ENCODE data around the gene SIGLEC9. TPM values are rescaled to one million over a fixed set of nuclear protein-coding genes. Genes with fewer than 3 reads are reported as not detected.

Gene SIGLEC9
- total RNA-seq, 2 donors from 2014 or later = not detected

- no peaks in the 10 kb centered on the region for H3K4me1 ChIP-seq (ENCODE audit: control insufficient read depth, insufficient read depth, low read length)
- peaks cover 17% of the 10 kb centered on the region for H3K4me1 Mint-ChIP-seq
- H3K27me3 Mint-ChIP-seq (ENCODE audit: insufficient read depth) = no peaks in the 10 kb centered on the region
- DNase-seq = no peak
- H3K27ac Mint-ChIP-seq = no peak overlapping the region
- no peak overlapping the region for H3K9ac ChIP-seq (ENCODE audit: extremely low read depth, low read length, poor library complexity, severe bottlenecking)
- H3K4me3 Mint-ChIP-seq = no peak overlapping the region
- no peaks in the 10 kb centered on the region for H3K9me3 Mint-ChIP-seq
- WGBS, 2 experiments (ENCODE audit: insufficient coverage in 1 of 2, insufficient read length in 1 of 2) = 69 to 90% methylated on average over 2 of the region's 3 CpGs
- H3K36me3 Mint-ChIP-seq (ENCODE audit: low read depth) = peaks cover 26% of the 10 kb centered on the region
- peaks cover 9% of the 10 kb centered on the region for H3K36me3 ChIP-seq (ENCODE audit: control insufficient read depth, insufficient read depth, low read length)
- no peaks in the 10 kb centered on the region for H3K9me3 ChIP-seq (ENCODE audit: control insufficient read depth, low read length)
- H3K27ac ChIP-seq (ENCODE audit: low read depth, low read length) = no peak overlapping the region
- no peak for TF ChIP-seq CTCF (conservative IDR thresholded peaks at IDR 0.05)
- H3K27me3 ChIP-seq (ENCODE audit: control insufficient read depth, insufficient read depth, low read length, poor library complexity, severe bottlenecking) = no peaks in the 10 kb centered on the region
- no peak overlapping the region for H3K4me3 ChIP-seq (ENCODE audit: low read length)
Observed at GRCh38 chr19:51100601-51101000, 24.1 kb upstream of the SIGLEC9 start.

- Mint-ChIP-seq H3K36me3 (ENCODE audit: low read depth) (peaks cover 26% of the 10 kb centered on the region), H3K4me3 (no peak overlapping the region), H3K27me3 (ENCODE audit: insufficient read depth) (no peaks in the 10 kb centered on the region), H3K4me1 (peaks cover 17% of the 10 kb centered on the region), H3K9me3 (no peaks in the 10 kb centered on the region), H3K27ac (no peak overlapping the region)
- Histone ChIP-seq H3K9me3 (ENCODE audit: control insufficient read depth, low read length) (no peaks in the 10 kb centered on the region), H3K4me1 (ENCODE audit: control insufficient read depth, insufficient read depth, low read length) (no peaks in the 10 kb centered on the region), H3K9ac (ENCODE audit: extremely low read depth, low read length, poor library complexity, severe bottlenecking) (no peak overlapping the region), H3K4me3 (ENCODE audit: low read length) (no peak overlapping the region), H3K27me3 (ENCODE audit: control insufficient read depth, insufficient read depth, low read length, poor library complexity, severe bottlenecking) (no peaks in the 10 kb centered on the region), H3K36me3 (ENCODE audit: control insufficient read depth, insufficient read depth, low read length) (peaks cover 9% of the 10 kb centered on the region), H3K27ac (ENCODE audit: low read depth, low read length) (no peak overlapping the region)
- no peak for DNase-seq
- no peak for TF ChIP-seq CTCF (conservative IDR thresholded peaks at IDR 0.05)
- WGBS, 2 experiments (ENCODE audit: insufficient coverage in 1 of 2, insufficient read length in 1 of 2) = 92 to 100% methylated on average over 2 to 4 of the region's 5 CpGs
Observed at GRCh38 chr19:51101171-51101865, 23.4 kb upstream of the SIGLEC9 start.

GRCh38 chr19:51102991-51103390 lies 21.7 kb upstream of the SIGLEC9 start:
- TF ChIP-seq CTCF (conservative IDR thresholded peaks at IDR 0.05) = no peak
- Mint-ChIP-seq H3K9me3 (no peaks in the 10 kb centered on the region), H3K36me3 (ENCODE audit: low read depth) (peaks cover 22% of the 10 kb centered on the region), H3K4me1 (peaks cover 24% of the 10 kb centered on the region), H3K4me3 (no peak overlapping the region), H3K27ac (no peak overlapping the region), H3K27me3 (ENCODE audit: insufficient read depth) (no peaks in the 10 kb centered on the region)
- H3K27ac ChIP-seq (ENCODE audit: low read depth, low read length) = no peak overlapping the region
- H3K27me3 ChIP-seq (ENCODE audit: control insufficient read depth, insufficient read depth, low read length, poor library complexity, severe bottlenecking) = no peaks in the 10 kb centered on the region
- H3K9me3 ChIP-seq (ENCODE audit: control insufficient read depth, low read length) = no peaks in the 10 kb centered on the region
- no peak overlapping the region for H3K9ac ChIP-seq (ENCODE audit: extremely low read depth, low read length, poor library complexity, severe bottlenecking)
- 83 to 99% methylated on average over 1 to 4 of the region's 7 CpGs for WGBS, 2 experiments (ENCODE audit: insufficient coverage in 1 of 2, insufficient read length in 1 of 2)
- peaks cover 9% of the 10 kb centered on the region for H3K36me3 ChIP-seq (ENCODE audit: control insufficient read depth, insufficient read depth, low read length)
- no peaks in the 10 kb centered on the region for H3K4me1 ChIP-seq (ENCODE audit: control insufficient read depth, insufficient read depth, low read length)
- no peak for DNase-seq
- no peak overlapping the region for H3K4me3 ChIP-seq (ENCODE audit: low read length)

Data from endodermal cell (in vitro differentiated cells).